AG08396 (cell line): ENCODE measurements around the gene ANKRD34A.

ENCODE experiments used
- DNase-seq: peaks from one replicate; pipeline ENCODE4 v3.0.0; 2012; ENCODE audit warnings: low spot score, mixed read lengths

Gene ANKRD34A

DNA sequence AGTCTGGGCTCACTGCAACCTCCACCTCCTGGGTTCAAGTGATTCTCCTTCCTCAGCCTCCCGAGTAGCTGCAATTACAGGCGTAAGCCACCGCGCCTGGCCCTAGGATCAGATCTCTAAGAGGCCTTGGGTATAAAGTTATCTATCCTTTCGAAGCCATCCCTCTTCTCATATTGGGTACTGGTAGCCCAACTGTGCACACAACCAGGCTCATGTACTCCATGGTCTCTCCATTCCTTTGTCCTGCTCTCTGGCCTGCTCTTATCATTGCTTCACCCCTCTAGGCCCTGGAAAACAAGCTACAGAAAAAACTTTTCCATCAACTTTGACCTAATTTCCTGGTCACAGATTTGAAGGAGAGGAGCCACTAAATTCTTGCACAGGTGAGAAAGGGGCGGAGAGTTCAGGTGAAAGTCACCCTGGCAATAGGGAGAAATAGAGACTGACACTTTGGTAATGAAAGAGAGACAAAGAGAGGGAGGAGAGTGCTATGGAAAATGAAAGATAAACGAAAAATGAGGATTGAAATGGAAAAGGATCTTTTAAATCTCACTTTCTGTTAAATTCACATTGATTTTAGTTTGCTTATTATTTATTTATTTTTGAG is 26.0 kb upstream of the ANKRD34A start:
- no peak for DNase-seq

DNA sequence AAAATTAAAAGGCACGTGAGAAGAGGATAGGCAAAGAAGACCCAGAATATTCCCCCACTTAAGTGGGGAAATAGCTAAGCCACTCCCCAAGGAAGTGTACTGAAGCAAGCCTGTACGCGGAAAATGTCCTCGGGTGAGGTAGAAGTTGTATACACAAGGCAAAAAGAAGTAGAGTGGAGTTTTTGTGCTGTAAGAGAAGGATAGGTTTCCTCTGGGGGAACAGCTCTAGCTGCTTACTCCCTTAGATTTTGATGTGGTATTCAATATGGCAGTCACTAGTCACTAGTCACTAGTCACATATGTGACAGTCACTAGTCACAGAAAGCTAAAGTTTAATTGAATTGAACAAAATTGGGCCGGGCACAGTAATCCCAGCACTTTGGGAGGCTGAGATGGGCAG is 24.4 kb upstream of the ANKRD34A start:
- no peak for DNase-seq

DNA sequence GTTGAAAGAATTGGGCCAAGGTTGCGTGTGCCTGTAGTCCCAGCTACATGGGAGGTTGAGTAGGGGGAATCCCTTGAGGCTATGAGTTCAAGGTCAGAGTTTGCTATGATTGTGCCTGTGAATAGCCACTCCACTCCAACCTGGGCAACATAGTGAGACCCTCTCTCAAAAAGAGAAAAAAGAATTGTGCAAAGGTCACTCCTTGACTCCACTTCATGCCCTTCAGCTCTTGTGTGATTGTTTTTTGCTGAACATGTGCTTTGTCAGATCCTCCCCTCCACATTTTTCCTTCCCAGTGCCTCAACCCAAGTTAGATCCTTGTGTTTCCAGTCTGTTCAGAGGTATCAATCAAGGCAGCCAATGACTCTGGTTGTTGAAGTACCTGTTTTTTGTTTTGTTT is 23.6 kb upstream of the ANKRD34A start:
- DNase-seq = no peak

DNA sequence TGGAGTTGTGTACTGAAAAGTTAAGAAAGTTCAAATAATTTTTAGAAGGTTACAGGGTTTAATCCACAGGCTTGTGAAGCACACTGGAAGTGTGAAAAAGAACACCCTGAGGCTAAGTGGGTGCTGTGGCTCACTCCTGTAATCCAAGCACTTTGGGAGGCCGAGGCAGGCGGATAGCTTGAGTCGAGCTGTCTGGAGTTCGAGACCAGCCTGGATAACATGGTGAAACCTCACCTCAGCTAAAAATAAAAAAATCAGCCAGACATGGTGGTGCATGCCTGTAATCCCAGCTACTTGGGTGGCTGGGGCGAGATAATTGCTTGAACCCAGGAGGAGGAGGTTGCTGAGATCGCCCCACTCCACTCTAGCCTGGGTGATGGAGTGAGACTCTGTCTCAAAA is 22.2 kb upstream of the ANKRD34A start:
- DNase-seq = no peak

DNA sequence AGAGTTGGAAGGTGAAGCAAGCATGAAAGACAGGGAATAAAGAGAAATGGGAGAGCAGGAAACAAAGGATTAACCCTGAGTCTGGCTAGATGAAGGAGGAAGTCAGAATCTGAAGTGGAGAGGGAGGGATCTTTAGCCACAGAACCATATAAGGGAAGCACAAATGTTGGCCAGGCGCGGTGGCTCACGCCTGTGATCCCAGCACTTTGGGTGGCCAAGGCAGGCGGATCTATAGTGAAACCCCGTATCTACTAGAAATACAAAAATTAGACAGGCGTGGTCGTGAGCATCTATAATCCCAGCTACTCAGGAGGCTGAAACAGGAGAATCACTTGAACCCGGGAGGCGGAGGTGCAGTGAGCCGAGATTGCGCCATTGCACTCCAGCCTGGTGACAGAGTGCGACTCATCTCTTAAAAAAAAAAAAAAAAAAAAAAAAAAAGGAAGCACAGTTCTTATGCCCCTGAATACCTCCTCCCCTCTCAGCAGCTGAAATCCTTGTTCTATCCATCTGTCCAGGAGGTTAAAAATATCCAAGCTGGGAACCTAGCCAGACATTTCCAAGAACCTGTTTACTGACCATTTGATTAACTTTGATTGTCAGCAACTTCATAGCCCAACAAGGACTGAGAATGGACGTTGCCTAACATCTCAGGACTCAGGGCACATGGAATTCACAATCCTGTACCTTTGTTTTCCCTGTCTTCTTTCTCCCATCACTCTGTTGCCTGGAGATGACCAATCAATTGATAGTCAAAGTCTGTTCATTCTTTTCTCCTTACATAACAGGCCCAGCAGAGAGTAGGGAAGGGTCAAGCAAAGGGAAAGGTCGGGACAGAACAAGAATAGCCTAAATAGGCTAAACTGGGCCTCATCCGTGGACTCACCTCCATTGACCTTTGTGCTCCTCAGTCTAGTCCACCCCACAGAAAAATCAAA is 21.4 kb upstream of the ANKRD34A start:
- DNase-seq = peak; percentile 29

DNA sequence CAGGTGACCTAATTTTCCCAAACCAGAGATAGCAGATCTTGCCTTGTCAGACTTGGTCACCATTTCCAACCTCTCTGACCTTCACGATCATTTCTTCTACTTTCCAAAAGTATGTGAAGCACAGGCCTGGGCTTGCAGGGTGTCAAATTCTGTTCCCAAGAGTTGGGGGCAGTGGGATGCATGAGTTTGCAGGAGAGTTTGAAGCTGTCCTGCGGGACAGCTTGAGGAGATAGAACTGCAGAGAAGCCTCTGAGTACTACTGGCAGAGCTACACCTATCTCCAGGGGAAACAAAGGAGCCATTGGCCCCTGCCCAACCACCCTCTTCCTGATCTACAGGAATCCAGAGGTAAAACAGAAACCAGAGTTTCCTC is 20.7 kb upstream of the ANKRD34A start:
- DNase-seq = no peak

DNA sequence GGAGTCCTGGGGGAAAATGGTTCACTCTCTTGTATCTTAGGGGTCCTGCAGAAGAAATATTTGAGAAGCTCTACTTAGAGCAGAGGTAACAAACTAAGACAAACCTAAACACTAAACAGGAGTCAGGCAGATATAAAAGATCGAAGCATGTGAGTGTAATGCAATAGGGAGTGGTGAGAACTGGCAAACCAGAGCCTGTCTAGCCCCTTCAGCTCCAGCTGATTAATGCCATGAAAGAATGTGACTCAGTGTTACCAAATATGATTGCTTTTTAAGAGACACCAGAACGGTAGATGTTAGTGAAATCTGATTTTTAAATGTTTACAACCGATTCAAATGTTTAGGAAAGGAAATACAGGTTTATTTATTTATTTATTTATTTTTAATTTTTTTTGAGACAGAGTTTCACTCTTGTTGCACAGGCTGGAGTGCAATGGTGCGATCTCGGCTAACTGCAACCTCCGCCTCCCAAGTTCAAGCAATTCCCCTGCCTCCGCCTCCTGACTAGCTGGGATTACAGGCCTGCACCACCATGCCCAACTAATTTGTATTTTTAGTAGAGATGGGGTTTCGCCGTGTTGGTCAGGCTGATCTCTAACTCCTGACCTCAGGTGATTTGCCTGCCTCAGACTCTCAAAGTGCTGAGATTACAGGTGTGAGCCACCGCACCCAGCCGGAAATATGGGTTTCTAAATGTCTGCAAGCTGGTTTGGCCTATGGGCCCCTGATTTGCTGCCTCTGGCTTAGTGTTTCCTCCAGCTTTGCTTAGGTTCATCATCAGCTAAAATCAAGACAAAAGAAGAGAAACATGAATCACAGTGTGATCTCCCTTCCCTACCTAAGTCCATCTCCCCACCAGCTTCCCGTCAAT is 19.8 kb upstream of the ANKRD34A start:
- no peak for DNase-seq

DNA sequence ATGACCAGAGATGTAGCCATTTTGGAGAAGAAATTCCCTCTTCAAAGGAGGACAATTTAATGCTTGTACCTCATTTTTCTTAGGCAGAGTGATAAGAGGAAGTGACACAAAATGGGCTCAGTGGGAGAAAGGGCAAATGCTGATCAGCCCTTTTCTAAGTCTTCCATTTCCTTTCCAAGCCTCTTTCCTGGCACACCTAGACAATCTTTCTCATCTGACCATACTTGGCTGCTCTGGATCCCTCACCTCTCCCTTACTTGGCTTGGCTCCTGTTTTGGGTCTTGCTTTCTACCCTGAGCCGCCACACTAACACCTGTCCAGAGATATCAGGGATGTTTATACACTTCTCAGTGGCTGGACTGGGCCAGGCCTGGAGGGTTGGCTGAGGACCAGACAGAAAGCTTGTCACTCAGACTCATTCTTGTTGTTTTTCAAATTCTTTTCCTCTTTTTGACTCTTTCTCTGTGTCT is 18.9 kb upstream of the ANKRD34A start:
- DNase-seq = no peak

DNA sequence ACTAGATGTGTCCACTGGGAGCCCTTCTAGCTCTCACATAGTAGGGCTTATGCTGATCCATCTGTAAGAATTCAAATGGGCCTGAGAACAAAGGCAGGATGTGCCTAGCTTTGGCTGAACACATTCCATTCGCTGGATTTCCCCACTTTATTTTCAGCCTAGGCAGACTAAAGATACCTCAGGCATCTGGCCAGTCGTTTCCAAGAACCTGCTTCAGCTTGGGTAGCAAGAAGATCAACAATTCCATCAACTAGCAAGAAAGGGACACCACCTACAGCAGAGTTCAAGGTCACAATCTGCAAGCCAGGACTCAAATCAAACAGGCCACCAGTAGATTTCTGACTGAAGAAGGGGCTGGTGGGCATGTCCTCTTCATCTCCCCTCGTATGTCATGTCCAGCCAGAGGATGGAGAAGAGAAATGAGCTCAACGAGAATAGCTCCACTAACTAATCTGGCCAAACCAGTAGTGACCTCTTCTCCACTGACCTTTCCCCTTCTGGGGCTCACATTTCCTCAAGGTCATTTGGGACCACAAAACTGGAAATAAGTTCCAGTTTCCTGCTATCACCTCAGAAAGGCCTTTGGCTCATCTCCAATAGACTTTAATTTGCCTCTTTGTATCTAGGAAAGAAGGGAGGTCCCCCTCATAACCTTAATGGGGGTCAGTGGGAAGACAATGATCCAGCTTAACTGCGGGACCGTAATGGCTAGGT is 17.8 kb upstream of the ANKRD34A start:
- no peak for DNase-seq

DNA sequence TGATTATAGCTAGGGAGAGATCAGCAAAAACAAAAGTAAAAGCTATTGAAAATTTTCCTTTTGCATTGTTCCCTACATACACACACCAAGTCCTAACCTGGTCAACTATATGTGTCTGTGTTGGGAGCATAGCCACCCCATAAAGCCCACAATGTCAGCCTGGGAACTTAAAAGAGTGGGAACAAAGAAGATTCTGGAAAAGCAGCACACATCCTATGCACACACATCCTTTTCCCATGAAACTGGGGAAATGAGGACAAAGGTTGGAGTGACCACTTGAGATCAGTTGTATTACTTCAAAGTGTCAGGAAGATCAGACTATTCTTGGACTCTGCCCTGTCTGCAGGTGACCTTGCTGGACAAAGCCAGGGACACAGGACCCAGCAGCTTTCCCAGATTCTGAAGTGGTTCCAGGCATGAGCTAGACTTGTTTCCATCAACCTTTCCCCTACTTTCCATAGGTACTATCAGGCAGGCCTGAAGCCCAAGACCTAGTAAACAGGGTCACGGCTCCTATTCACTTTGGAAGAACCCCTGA is 16.2 kb upstream of the ANKRD34A start:
- DNase-seq = no peak

DNA sequence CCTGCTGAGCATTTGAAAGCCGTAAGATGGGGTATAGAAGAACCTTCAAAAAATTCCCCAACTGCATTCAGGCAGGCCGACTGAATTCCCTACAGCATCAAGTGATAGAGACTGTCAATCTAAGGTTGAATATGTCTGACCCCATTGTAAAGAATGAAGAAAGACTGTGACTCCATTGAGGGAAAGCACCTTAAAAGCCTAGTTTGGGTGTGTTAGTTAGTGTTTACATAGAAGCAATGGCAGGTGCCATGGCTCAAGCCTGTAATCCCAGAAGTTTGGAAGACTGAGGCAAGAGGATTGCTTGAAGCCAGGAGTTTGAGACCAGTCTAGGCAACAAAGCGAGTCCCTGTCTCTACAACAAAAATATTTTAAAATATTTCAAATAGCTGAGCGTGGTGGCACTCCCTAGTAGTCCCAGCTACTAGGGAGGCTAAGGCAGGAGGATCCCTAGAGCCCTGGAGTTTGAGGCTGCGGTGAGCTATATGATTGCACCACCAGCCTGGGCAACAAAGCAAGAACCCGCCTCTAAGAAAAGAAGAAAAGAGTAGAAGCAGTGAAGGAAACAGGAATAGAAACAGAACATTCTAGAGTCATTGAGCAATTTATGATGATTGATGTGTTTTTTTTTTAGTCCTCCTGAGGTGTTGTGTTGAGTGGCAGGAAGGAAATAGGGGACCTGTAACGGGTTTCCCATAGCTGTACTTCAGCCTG is 15.5 kb upstream of the ANKRD34A start:
- no peak for DNase-seq

DNA sequence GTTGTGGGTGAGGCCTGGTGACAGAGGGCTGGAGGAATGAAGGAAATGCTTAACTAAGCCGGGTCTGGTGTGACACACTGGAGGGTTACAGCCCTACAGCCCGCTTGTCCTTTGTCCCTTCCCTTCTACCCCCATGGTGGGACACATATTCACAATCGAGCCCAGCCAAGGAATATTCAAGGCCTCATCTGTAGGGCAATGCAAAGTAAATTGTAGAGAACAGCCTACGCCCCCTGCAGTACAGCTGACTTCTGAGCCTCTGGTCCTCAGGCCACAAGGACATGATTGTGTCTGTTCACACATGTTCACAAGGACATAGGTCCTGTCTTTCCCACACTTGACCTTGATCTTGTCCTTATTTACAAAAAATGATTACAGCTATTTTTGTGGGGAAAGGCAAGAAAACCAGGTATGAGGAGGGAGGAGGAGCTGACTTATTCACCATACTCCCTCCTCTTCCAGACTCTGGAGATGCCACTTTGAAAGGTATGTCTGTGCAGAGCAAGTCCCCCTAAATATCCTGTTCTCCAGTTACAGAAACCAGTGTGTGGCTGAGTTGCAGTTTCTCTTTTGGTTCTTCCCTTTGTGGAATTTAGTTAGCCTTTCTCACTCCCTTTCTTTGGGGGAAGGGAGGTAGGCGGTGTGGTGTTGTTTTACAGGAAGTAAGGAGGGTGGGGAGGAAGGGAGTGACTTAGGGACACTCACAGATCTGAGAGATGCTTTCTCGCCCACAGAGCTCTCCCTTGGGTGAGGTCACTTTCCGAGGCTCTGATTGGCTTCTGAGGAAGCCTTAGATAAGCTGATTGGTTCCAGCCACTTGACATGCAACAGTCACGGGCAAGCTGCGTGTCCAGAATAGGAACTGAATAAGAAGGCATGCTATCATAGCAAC is 14.7 kb upstream of the ANKRD34A start:
- peak; percentile 93 for DNase-seq

DNA sequence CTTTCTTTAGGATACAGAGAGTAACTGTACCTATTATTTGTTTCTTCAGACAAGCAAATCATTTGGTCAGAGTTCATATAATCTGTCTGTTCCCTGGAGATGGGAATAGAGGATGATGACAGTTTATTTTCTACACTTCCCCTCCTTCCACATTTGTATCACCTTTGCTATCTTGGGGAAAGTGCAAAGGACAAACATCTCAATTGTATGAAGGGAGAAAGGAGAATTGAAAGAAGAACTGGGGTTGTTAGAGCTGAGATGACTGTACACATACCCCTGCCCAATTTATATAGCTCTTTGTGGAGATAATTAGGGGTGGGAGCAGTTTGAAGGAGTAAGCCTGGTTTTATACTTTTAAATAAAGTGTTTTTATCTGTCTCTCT is 14.1 kb upstream of the ANKRD34A start:
- no peak for DNase-seq

DNA sequence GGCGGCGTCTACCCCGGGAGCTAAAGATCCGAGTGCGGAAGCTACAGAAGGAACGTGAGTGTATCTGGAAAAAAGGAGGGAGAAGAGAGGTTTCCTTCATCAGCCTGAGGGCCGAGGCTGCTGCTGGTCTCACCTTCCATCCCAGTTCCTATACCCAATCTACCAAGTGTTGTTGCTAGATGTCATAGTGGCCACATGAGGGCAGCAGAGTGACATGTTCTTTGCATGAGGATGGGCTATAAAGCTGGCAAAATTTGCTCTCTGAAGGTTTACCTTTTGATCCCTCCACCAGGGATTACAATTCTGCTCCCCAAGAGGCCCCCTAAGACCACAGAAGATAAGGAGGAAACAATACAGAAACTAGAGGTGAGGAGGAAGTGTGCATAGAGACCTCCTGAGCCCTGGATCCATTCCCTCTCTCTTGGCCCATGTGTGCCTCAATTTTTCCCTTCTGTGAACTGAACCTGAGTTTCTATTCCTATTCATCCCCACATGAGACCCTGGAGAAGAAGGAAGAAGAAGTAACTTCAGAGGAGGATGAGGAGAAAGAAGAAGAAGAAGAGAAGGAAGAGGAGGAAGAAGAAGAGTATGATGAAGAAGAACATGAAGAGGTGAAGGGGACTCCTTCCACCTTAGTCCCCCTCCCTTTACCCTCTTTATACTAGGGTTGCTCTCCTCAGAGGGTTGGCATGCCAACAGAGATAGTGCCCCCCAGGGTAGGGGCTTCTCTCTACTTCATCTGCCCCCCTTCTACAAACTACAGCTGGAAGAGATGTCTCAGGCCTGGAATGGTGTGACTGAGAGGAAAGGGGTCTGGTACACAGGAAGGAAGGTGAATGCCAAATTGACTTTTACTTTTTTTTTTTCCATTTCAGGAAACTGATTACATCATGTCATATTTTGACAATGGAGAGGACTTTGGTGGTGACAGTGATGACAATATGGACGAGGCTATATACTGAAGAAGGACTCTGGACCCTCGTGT is 13.4 kb upstream of the ANKRD34A start:
- DNase-seq = peak; percentile 80

DNA sequence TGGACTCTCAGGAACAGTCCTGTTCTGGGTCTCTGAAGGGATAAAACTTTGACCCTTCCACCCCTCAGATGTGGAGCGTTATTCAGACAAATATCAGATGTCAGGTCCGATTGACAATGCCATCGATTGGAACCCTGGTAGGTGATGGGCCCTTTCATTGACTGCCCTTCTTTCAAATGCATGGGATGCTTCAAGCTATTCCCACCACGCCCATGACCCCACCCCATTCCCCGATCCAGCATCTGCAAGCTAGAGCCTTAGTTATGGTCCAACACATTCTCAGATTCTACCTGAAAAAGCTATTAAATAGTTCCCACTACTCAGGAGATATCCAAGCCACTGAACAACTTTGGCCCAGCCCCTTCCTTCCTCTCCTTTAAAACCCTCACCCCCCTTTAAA is 12.6 kb upstream of the ANKRD34A start:
- no peak for DNase-seq

DNA sequence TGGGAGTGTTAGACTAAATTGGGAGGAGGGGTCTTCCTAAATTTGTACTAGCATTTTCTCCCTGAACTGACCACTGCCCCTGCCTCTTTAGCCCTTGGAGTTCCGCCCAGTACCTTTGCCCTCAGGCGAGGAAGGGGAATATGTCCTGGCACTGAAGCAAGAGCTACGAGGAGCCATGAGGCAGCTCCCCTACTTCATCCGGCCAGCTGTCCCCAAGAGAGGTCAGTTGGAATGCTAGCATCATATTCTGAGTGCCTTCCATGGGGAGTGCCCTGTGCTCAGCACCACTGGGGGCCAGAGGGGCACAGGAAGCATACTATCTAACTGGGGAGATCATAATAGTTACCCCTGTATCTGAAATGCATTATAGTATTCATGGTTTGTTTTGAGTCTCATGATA is 10.8 kb upstream of the ANKRD34A start:
- no peak for DNase-seq

DNA sequence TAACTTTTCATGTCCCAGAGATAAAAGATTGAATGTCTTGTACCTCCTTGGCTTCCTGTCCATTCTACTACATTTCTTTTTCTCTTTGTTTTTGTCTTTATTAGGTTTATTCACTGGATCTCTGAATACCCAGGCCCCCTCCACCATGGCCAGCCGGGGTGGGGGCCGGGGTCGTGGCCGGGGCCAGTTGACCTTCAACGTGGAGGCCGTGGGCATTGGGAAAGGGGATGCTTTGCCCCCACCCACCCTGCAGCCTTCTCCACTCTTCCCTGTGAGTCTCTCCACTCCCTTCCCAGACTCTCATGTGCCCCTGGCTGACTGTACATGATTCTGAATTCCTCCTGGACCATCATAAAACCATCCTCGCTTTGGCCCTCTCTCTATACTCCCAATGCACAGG is 10.3 kb upstream of the ANKRD34A start:
- no peak for DNase-seq

DNA sequence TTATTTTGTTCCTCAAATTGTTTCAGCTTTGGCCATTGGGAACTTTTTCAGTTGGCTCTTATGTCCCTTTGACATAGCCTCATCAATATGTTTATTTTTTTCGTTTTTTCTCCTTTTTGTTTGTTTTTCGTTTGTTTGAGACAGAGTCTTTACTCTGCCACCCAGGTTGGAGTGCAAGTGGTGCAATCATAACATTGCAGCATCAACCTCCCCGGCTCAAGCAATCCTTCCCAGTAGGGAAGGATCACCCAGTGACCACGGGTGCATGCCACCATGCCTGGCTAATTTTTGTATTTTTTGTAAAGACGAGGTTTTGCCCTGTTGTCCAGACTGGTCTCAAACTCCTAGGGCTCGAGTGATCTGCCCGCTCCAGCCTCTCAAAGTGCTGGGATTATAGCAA is 8.2 kb upstream of the ANKRD34A start:
- DNase-seq = no peak

DNA sequence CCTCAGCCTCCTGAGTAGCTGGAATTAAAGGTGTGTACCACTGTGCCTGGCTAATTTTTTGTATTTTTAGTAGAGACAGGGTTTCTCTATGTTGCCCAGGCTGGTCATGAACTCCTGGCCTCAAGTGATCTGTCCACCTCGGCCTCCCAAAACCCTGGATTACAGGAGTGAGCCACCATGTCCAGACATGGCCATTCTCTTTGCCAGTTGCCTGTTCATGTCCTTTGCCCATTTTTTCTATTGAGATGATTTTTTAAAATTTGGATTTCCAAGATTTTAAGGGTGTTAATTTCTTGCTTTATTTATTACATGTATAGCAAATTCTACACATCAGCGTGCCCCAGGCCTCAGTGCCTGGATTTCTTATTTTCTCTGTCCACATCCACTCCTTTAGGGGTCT is 2.9 kb upstream of the ANKRD34A start:
- DNase-seq = no peak
